WERI-Rb-1 (cell line): ENCODE data around the gene HMBS.

Experiments used
- DNase-seq: peaks from one replicate; pipeline ENCODE4 v3.0.0-alpha.2; 2020
- H3K27ac ChIP-seq: fragments of 250-450 bp; sonication (Bioruptor Pico); 2 replicates; pipeline ENCODE4 v1.5.1; 2020; ENCODE audit warnings: mild to moderate bottlenecking, moderate library complexity
- H3K27me3 ChIP-seq: fragments of 250-450 bp; sonication (Bioruptor Pico); 2 replicates; pipeline ENCODE4 v1.5.1; 2021; ENCODE audit warnings: mild to moderate bottlenecking, low read depth, moderate library complexity; ENCODE audit not compliant: insufficient read depth, severe bottlenecking
- H3K36me3 ChIP-seq: fragments of 250-450 bp; sonication (Bioruptor Pico); 2 replicates; pipeline ENCODE4 v1.5.1; 2020; ENCODE audit warnings: mild to moderate bottlenecking, moderate library complexity
- H3K4me3 ChIP-seq: 2 replicates; pipeline ENCODE4 v1.5.1; 2011; ENCODE audit warnings: low read depth, mild to moderate bottlenecking, control low read depth, low read length
- H3K9me3 ChIP-seq: fragments of 250-450 bp; sonication (Bioruptor Pico); 2 replicates; pipeline ENCODE4 v1.5.1; 2021; ENCODE audit warnings: mild to moderate bottlenecking, moderate library complexity; ENCODE audit not compliant: severe bottlenecking
- TF ChIP-seq, protein P1 (sequence below): IDR thresholded peaks from 2 replicates; pipeline ENCODE4 v1.5.1; 2011; ENCODE audit warnings: low read depth, mild to moderate bottlenecking, control low read depth, inconsistent platforms, low read length

Gene HMBS

DNA sequence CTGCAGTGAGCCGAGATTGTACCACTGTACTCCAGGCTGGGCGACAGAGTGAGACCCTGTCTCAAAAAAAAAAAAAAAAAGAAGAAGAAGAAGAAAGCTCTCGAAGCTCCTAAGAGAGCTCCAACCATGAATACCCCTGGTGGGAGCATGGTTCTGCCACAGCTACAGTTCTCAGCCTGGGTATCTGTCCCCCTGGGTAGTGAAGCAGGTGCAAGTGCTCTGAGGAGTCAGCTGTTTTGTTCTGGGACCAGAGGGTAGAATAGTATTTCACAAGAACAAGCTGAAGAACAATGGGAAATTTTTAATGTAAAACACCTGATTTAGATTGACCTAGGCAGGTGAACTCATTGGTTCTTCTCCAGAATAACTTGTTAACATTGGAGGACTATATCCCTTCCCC lies 23.4 kb upstream of the HMBS start:
- Histone ChIP-seq H3K36me3 (no peaks in the 10 kb centered on the region), H3K27me3 (no peaks in the 10 kb centered on the region), H3K27ac (no peak overlapping the region), H3K4me3 (no peak overlapping the region), H3K9me3 (no peaks in the 10 kb centered on the region)
- no peak for DNase-seq
- TF ChIP-seq, protein P1, sequence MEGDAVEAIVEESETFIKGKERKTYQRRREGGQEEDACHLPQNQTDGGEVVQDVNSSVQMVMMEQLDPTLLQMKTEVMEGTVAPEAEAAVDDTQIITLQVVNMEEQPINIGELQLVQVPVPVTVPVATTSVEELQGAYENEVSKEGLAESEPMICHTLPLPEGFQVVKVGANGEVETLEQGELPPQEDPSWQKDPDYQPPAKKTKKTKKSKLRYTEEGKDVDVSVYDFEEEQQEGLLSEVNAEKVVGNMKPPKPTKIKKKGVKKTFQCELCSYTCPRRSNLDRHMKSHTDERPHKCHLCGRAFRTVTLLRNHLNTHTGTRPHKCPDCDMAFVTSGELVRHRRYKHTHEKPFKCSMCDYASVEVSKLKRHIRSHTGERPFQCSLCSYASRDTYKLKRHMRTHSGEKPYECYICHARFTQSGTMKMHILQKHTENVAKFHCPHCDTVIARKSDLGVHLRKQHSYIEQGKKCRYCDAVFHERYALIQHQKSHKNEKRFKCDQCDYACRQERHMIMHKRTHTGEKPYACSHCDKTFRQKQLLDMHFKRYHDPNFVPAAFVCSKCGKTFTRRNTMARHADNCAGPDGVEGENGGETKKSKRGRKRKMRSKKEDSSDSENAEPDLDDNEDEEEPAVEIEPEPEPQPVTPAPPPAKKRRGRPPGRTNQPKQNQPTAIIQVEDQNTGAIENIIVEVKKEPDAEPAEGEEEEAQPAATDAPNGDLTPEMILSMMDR, result no peak

DNA sequence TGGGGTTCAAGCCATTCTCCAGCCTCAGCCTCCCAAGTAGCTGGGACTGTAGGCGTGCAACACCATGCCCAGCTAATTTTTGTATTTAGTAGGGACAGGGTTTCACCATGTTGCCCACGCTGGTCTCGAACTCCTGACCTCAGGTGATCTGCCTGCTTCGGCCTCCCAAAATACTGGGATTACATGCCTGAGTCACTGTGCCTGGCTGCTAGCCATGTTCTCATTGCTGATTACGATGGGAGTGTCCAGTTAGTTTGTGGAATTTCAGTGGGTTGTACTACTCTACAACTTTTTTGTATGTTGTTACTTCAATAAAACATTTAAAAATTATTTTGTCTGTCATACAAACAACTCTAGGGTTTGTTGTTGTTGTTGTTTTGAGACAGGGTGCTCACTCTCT lies 21.9 kb upstream of the HMBS start:
- Histone ChIP-seq H3K27me3 (no peaks in the 10 kb centered on the region), H3K36me3 (no peaks in the 10 kb centered on the region)

DNA sequence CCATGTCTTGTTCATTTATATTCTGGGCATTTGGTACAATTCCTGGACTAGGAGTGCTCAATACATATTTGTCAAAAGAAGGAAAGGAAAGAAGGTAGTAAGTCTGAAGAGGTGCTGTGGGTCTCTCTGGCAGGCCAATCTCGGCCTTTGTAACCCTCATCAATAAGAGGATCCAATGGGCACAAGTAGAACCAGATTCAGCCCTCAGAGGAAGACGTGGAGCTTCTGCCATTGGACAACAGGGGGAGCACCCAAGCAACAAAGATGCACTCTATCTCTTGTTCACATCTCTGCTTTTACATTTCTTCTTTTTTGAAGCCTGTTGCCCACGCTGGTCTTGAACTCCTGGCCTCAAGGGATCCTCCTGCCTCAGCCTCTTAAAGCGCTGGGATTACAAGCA lies 19.3 kb upstream of the HMBS start:
- H3K27me3 ChIP-seq, result no peaks in the 10 kb centered on the region
- DNase-seq, result peak; percentile 52
- H3K27ac ChIP-seq, result no peak overlapping the region
- TF ChIP-seq, protein P1, result peak; percentile 76
- H3K36me3 ChIP-seq, result peaks cover 11% of the 10 kb centered on the region
- H3K4me3 ChIP-seq, result no peak overlapping the region
- no peaks in the 10 kb centered on the region for H3K9me3 ChIP-seq

More for the DNA sequence above, 21.9 kb upstream of the HMBS start:
- Histone ChIP-seq H3K27ac (no peak overlapping the region), H3K9me3 (no peaks in the 10 kb centered on the region), H3K4me3 (no peak overlapping the region)
- TF ChIP-seq, protein P1, result no peak
- DNase-seq, result no peak

GRCh38 chr11:119067371-119068222 lies 17.1 kb upstream of the HMBS start, which contains the start of gene VPS11:
TSS of gene VPS11 (plus strand) at chr11:119067818. CDS start at chr11:119067824, 6 bp downstream.
- H3K27me3 ChIP-seq, result no peaks in the 10 kb centered on the region
- DNase-seq, result peak; percentile 97
- H3K36me3 ChIP-seq, result peaks cover 23% of the 10 kb centered on the region
- H3K27ac ChIP-seq, result peak within 1 kb of the TSS; percentile 81
- H3K4me3 ChIP-seq, result peak within 1 kb of the TSS; percentile 80
- no peaks in the 10 kb centered on the region for H3K9me3 ChIP-seq
- TF ChIP-seq, protein P1, result no peak

- TF ChIP-seq, protein P1, result no peak
- Histone ChIP-seq H3K9me3 (no peaks in the 10 kb centered on the region), H3K27ac (no peak overlapping the region), H3K27me3 (no peaks in the 10 kb centered on the region), H3K4me3 (no peak overlapping the region), H3K36me3 (peaks cover 83% of the 10 kb centered on the region)
- no peak for DNase-seq
Measured at GRCh38 chr11:119077839-119078238, 6.8 kb upstream of the HMBS start.
